ENCODE data around the gene CARD19. TPM values are rescaled to one million over a fixed set of nuclear protein-coding genes. Genes with fewer than 3 reads are reported as not detected.

CARD19 gene
- total RNA-seq, 2 donors from 2014 or later = 16.4 to 21.9 TPM

GRCh38 chr9:93125331-93125894 is 29.4 kb downstream of the CARD19 start:
- Mint-ChIP-seq H3K27ac (no peak overlapping the region), H3K4me1 (no peaks in the 10 kb centered on the region)

DNA sequence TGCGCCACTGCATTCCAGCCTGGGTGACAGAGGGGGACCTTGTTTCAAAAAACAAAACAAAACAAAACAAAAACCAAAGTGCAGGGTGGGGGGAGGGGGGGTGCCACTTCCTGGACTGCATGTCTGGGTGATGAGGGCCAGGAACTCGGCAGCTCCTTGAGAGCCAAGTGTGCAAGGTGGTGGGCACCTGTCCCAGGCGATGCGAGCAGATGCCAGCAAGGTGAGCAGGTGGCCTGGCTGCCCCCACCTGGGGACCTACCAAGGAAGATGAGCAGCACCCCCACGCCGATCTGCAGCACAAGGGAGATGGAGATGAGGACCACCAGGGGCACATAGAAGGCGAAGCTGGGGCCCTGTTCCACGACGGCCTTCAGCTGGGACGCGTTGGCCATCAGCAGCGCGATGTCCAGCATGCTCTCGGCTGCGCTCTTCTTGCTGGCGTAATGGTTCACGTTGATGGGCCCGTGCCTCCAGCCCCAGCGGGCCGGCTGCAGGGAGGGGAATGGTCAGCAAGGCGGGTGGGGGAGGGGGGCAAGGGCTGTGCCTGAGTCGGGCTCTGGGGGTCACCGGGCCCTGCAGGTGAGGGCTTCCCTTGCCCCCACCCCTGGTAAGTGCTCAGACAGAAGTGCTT is 30.2 kb downstream of the CARD19 start:
- WGBS, 2 experiments (ENCODE audit: insufficient coverage in 1 of 2, insufficient read length in 1 of 2) = 92% methylated on average over 15 to 23 of the region's 23 CpGs

More at GRCh38 chr9:93125331-93125894, 29.4 kb downstream of the CARD19 start:
- no peak for DNase-seq
- Mint-ChIP-seq H3K36me3 (ENCODE audit: low read depth) (peaks cover 14% of the 10 kb centered on the region), H3K9me3 (no peaks in the 10 kb centered on the region), H3K4me3 (no peak overlapping the region), H3K27me3 (ENCODE audit: insufficient read depth) (no peaks in the 10 kb centered on the region)
- no peaks in the 10 kb centered on the region for H3K4me1 ChIP-seq (ENCODE audit: control insufficient read depth, insufficient read depth, low read length)
- H3K9ac ChIP-seq (ENCODE audit: extremely low read depth, low read length, poor library complexity, severe bottlenecking) = no peak overlapping the region
- H3K4me3 ChIP-seq (ENCODE audit: low read length) = no peak overlapping the region
- WGBS, 2 experiments (ENCODE audit: insufficient coverage in 1 of 2, insufficient read length in 1 of 2) = 92 to 95% methylated on average over 9 to 10 of the region's 10 CpGs
- H3K9me3 ChIP-seq (ENCODE audit: control insufficient read depth, low read length) = no peaks in the 10 kb centered on the region
- TF ChIP-seq, protein P1, sequence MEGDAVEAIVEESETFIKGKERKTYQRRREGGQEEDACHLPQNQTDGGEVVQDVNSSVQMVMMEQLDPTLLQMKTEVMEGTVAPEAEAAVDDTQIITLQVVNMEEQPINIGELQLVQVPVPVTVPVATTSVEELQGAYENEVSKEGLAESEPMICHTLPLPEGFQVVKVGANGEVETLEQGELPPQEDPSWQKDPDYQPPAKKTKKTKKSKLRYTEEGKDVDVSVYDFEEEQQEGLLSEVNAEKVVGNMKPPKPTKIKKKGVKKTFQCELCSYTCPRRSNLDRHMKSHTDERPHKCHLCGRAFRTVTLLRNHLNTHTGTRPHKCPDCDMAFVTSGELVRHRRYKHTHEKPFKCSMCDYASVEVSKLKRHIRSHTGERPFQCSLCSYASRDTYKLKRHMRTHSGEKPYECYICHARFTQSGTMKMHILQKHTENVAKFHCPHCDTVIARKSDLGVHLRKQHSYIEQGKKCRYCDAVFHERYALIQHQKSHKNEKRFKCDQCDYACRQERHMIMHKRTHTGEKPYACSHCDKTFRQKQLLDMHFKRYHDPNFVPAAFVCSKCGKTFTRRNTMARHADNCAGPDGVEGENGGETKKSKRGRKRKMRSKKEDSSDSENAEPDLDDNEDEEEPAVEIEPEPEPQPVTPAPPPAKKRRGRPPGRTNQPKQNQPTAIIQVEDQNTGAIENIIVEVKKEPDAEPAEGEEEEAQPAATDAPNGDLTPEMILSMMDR (conservative IDR thresholded peaks at IDR 0.05) = no peak
- no peaks in the 10 kb centered on the region for H3K36me3 ChIP-seq (ENCODE audit: control insufficient read depth, insufficient read depth, low read length)
- H3K27ac ChIP-seq (ENCODE audit: low read depth, low read length) = no peak overlapping the region
- H3K27me3 ChIP-seq (ENCODE audit: control insufficient read depth, insufficient read depth, low read length, poor library complexity, severe bottlenecking) = no peaks in the 10 kb centered on the region

GRCh38 chr9:93126825-93127368 is 30.9 kb downstream of the CARD19 start:
- TF ChIP-seq, protein P1 (conservative IDR thresholded peaks at IDR 0.05) = no peak
- Histone ChIP-seq H3K36me3 (ENCODE audit: control insufficient read depth, insufficient read depth, low read length) (no peaks in the 10 kb centered on the region), H3K27me3 (ENCODE audit: control insufficient read depth, insufficient read depth, low read length, poor library complexity, severe bottlenecking) (no peaks in the 10 kb centered on the region), H3K9ac (ENCODE audit: extremely low read depth, low read length, poor library complexity, severe bottlenecking) (no peak overlapping the region), H3K9me3 (ENCODE audit: control insufficient read depth, low read length) (no peaks in the 10 kb centered on the region), H3K4me1 (ENCODE audit: control insufficient read depth, insufficient read depth, low read length) (no peaks in the 10 kb centered on the region), H3K4me3 (ENCODE audit: low read length) (no peak overlapping the region), H3K27ac (ENCODE audit: low read depth, low read length) (peak overlapping the region; percentile 55)
- Mint-ChIP-seq H3K27ac (peak overlapping the region; percentile 44), H3K27me3 (ENCODE audit: insufficient read depth) (no peaks in the 10 kb centered on the region), H3K9me3 (no peaks in the 10 kb centered on the region), H3K4me3 (no peak overlapping the region), H3K36me3 (ENCODE audit: low read depth) (peaks cover 14% of the 10 kb centered on the region), H3K4me1 (peaks cover 3% of the 10 kb centered on the region)
- peak; percentile 59 for DNase-seq
- 77 to 84% methylated on average over 7 to 18 of the region's 18 CpGs for WGBS, 2 experiments (ENCODE audit: insufficient coverage in 1 of 2, insufficient read length in 1 of 2)

More for the DNA sequence above, 30.2 kb downstream of the CARD19 start:
- no peak overlapping the region for H3K27ac Mint-ChIP-seq
- TF ChIP-seq, protein P1 (conservative IDR thresholded peaks at IDR 0.05) = no peak
- Histone ChIP-seq H3K9me3 (ENCODE audit: control insufficient read depth, low read length) (no peaks in the 10 kb centered on the region), H3K27ac (ENCODE audit: low read depth, low read length) (no peak overlapping the region), H3K4me3 (ENCODE audit: low read length) (no peak overlapping the region), H3K9ac (ENCODE audit: extremely low read depth, low read length, poor library complexity, severe bottlenecking) (no peak overlapping the region), H3K36me3 (ENCODE audit: control insufficient read depth, insufficient read depth, low read length) (no peaks in the 10 kb centered on the region), H3K27me3 (ENCODE audit: control insufficient read depth, insufficient read depth, low read length, poor library complexity, severe bottlenecking) (no peaks in the 10 kb centered on the region), H3K4me1 (ENCODE audit: control insufficient read depth, insufficient read depth, low read length) (no peaks in the 10 kb centered on the region)
- DNase-seq = peak; percentile 42
- H3K4me1 Mint-ChIP-seq = peaks cover under 1% of the 10 kb centered on the region
- no peaks in the 10 kb centered on the region for H3K9me3 Mint-ChIP-seq
- H3K27me3 Mint-ChIP-seq (ENCODE audit: insufficient read depth) = no peaks in the 10 kb centered on the region
- no peak overlapping the region for H3K4me3 Mint-ChIP-seq
- peaks cover 14% of the 10 kb centered on the region for H3K36me3 Mint-ChIP-seq (ENCODE audit: low read depth)
